NCI-H748 treated with DMSO at 0.1 percent for 48 hours (cell line): Measurements from ENCODE around the gene KLF7.

Experiments used
- DNase-seq: peaks from one replicate; lab custom pipeline; 2025; lab: John Stamatoyannopoulos, UW

Gene KLF7

DNA sequence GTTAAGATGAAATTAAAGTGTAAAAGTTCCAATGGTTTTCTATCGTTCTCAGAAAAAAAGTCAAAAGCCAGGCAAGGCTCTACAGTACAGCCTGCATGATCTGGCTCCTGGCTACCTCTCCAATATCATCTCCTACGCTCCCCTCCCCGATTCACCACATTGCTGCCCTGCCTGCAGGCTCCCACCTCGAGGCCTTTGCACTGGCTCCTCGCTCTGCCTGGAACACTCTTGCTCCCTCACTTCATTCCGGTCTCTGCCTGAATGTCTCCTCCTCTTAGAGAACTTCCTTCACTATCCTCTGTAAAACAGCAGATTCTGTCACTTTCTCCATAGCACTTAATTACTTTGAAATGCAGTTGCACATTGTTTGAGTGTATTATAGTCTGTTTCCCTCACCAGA is 72.5 kb downstream of the KLF7 start:
- DNase-seq: no peak

DNA sequence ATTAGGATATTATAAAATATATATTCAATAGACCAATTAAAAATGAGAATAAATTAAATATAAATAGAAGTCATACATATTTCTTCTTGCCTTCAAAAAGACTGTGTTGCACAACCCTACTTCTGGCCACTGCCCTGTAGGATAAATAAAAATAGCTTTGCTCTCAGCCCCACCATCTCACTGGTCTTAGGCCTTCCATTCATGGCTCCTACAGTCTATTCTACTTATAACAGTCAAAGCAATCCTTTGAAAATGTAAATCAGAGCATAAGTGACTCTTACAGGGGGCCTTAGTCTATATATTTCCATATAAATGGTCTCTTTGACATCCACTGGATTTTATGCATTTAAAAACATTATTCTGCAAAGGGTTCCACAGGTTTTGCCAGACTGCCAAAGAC is 72.9 kb downstream of the KLF7 start:
- no peak for DNase-seq

DNA sequence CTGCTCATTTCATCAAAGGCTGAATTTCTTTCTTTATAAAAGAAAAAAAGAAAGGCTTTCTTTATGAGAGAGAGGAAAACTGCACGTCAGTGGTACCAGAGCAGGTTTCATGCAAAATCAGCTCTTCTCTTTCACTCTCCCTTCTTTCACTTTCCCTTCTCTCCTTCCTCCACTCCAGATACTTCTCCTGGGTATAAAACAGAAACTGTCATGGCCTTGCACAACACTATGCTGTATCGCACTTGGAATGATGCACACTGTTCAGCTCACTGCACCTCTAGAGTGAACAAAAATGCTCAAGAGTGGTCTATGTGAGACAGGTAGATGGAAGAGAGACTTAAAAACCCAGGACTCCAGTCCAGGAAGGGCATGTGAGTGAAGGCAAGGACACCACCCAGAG is 73.8 kb downstream of the KLF7 start:
- no peak for DNase-seq

GRCh38 chr2:207091176-207091575 is 74.6 kb downstream of the KLF7 start:
- DNase-seq: no peak

- DNase-seq: no peak
These were observed 75.4 kb downstream of the KLF7 start for GRCh38 chr2:207090389-207090788.

DNA sequence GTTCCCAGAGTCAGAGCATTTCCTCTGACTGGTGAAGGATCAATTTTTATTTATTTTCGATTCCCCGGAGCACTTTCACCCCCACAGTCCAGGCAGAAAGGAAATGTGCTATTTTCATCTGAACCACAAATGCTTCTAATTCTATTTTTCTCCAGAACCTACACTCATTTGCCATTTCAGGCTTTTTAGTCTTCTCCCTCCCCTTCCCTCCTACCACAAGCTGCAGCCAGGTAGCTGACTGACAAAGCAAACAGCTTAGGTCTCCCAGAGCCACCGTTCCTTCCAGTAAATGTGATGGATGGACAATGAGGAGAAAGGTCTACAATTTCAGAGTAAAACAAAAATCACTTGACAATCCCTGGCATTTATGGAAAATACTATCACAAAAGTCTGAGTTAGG is 76.9 kb downstream of the KLF7 start:
- DNase-seq: no peak

DNA sequence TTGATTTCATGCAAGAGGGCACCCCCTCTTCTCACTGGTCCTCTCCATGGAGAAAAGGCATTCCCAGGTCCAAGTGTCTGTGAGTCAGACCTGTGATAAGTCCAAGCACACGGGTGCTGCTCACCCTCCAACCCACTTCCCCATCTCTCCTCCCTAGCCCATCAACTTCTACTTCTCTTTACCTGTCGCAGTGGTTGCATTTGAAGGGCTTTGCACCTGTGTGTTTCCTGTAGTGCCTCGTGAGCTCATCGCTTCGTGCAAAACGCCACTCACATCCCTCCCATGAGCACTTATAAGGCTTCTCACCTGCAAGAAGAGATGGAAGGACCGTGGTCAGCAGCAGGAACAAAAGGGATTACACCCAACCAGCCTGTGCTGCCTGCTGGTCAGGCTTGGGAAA is 77.5 kb downstream of the KLF7 start:
- DNase-seq: no peak

GRCh38 chr2:207087046-207087902 is 78.5 kb downstream of the KLF7 start:
- DNase-seq: no peak

- no peak for DNase-seq
These were observed 79.6 kb downstream of the KLF7 start for GRCh38 chr2:207086136-207086535.

- no peak for DNase-seq
These were observed 80.6 kb downstream of the KLF7 start for GRCh38 chr2:207085110-207085509.

GRCh38 chr2:207083361-207084110 is 82.2 kb downstream of the KLF7 start:
- DNase-seq: no peak

DNA sequence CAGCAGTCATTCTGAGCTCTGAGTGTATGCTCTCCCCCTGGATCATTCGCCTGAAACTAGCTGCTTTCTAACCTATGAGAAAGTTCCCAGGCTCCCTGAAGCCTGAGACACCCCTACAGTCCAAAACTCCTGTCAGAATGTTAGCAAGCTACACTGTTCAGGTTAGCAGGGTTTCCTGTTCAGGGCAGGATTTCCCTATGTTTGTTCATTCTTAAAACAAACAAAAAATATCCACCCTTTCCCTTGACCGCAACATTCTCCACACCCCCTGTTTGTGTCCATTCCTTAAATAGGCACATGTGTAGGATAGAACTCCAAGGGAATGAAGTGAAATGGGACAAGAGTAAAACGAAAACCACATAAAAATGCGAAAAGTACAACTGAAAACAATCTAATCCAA is 83.1 kb downstream of the KLF7 start:
- DNase-seq: no peak

- DNase-seq: no peak
These were observed 87.5 kb downstream of the KLF7 start for GRCh38 chr2:207078186-207078798.

DNA sequence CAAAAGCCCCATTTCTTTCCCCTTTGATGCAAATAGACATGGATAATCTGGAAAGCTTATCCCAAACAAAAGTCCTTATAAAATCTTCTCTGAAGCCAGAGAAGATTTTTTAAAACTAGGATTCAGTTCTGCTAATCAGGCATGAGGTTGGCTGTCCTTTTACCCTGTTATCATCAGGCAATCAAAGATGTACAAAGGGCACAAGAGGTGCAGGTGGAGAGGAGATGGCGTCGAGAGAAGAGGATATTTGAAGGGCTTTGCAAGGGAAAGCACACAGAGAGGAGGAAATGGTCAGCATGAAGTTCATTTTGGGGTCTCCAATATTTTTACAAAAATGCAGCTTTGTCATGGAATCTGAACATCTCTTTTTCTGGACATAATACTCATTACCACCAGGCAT is 88.5 kb downstream of the KLF7 start:
- DNase-seq: no peak

DNA sequence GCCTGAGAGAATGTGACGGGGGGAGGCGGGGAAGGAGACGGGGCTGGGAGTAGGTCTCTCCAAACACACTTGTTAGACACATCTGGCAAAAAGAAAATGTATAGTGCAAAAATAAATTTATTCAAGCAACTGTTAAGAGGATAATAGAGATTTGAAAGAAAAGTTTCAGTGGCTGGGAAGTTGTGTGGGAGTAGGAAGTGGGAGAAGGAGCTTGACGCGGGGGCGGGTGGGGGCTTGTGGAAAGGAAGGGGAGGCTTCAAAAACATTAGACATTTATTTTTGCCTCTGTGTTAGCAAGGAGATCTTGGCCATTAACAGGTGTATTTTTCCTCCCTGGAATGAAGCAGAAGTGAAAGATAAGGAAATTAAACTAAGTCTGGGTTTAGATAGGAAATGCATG is 90.3 kb downstream of the KLF7 start:
- no peak for DNase-seq

GRCh38 chr2:207073801-207074678 is 91.7 kb downstream of the KLF7 start:
- DNase-seq: peak; percentile 44

- DNase-seq: no peak
These were observed 92.3 kb downstream of the KLF7 start for GRCh38 chr2:207073412-207073800.

DNA sequence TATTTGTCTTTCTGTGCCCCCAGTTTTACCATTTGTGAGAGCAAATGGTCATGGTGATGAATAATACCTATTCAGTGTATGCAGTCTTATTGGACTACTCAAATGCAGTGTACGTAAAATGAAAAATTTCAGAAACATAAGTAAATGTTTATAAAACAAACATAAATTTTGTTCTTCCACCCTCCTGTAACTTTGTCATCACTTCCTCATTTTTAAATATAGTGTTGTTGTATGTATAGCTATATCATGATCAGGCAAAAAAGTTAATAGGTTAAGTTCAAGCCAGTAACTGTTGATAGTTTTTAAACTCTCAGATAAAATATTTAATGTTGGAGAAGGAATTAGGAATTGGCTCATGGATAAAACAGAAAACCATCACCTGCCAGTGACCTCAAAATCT is 93.2 kb downstream of the KLF7 start:
- DNase-seq: no peak

- DNase-seq: no peak
These were observed 93.9 kb downstream of the KLF7 start for GRCh38 chr2:207071820-207072219.

GRCh38 chr2:207067473-207067872 is 98.3 kb downstream of the KLF7 start:
- DNase-seq: no peak

DNA sequence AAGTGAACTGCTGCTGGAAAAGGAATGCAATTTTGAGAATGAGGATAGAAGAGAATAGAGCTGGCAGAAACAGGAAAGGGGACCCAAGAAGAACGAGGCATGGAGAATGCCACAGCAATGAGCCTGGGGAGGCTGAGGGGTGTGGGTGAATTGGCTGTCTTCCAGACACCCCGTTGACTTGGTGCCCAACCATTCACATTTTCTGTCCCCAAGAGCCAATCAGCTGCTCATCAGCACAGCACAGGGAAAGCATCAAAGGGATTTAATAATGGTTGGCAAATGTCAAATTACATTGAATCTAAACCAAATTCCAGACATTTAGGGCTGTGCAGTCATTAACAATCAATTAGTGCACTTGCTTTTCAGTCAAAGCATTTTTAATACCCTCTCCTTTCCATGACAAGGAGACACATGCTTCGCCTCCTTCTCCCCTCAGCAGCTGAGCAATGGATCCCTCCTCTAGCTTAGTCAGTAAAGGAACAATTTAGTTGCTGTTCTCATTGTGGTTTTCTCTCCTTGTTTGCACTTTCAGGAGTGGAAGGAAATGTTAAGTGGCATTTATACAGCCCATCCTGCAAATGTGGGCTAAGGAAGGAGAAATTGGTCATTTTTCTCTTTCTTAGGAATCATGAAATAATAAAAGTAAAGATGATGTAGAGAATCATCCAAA is 98.8 kb downstream of the KLF7 start:
- DNase-seq: no peak

DNA sequence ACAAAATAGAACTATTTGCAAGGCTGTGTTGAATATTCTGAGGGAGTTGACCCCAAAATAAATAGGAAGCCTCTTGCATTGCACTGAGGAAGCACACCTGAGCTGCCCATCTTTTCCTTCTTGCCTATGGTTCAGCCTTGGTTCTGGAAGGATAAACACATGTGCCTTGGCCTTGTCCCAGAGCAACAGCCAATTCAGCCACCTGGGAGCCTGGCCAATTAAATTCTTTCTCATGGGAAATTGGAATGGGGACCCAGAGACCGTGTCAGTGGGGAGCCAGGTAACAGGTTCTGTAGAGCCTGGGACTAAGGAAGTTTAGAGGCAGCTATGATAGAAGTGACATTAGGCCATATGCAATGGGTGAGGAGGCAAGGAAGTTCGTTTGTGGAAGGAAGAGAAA is 99.6 kb downstream of the KLF7 start:
- no peak for DNase-seq
